Superior temporal gyrus (tissue), 1 donor: ENCODE results near the gene CWC15.
"Not testable (repeated sequence)": the region's sequence is repeated elsewhere in the genome, so short reads cannot be mapped to it uniquely, and the experiment has no call there.

Source experiments
- DNase-seq: peaks from one replicate; pipeline ENCODE4 v3.0.0-alpha.2; 2016; ENCODE audit errors: extremely low spot score

Gene CWC15

GRCh38 chr11:94954753-94955152, 18.6 kb downstream of the CWC15 start:
- DNase-seq = no peak

- DNase-seq = no peak
Observed at GRCh38 chr11:94948070-94948617, 25.2 kb downstream of the CWC15 start.

GRCh38 chr11:94946812-94947211, 26.5 kb downstream of the CWC15 start:
- DNase-seq = no peak

- DNase-seq = no peak
Observed at GRCh38 chr11:94941131-94941530, 32.2 kb downstream of the CWC15 start.

- DNase-seq = no peak
Observed at GRCh38 chr11:94939346-94939745, 34.0 kb downstream of the CWC15 start.

- DNase-seq = no peak
Observed at GRCh38 chr11:94938095-94939055, 35.0 kb downstream of the CWC15 start.

- no peak for DNase-seq
Observed at GRCh38 chr11:94934846-94935245, 38.5 kb downstream of the CWC15 start.

GRCh38 chr11:94934362-94934761, 39.0 kb downstream of the CWC15 start:
- DNase-seq = no peak

- no peak for DNase-seq
Observed at GRCh38 chr11:94933223-94934130, 39.9 kb downstream of the CWC15 start.

- no peak for DNase-seq
Observed at GRCh38 chr11:94932503-94932902, 40.9 kb downstream of the CWC15 start.

GRCh38 chr11:94932072-94932471, 41.3 kb downstream of the CWC15 start:
- not testable (repeated sequence) for DNase-seq

- DNase-seq = no peak
Observed at GRCh38 chr11:94928117-94928990, 45.0 kb downstream of the CWC15 start.

GRCh38 chr11:94926698-94927237, 46.6 kb downstream of the CWC15 start:
- no peak for DNase-seq

- DNase-seq = no peak
Observed at GRCh38 chr11:94926271-94926625, 47.1 kb downstream of the CWC15 start.

- no peak for DNase-seq
Observed at GRCh38 chr11:94925422-94926270, 47.7 kb downstream of the CWC15 start.

GRCh38 chr11:94924612-94925011, 48.7 kb downstream of the CWC15 start:
- no peak for DNase-seq

GRCh38 chr11:94924171-94924572, 49.2 kb downstream of the CWC15 start:
- DNase-seq = no peak

- no peak for DNase-seq
Observed at GRCh38 chr11:94923004-94923334, 50.4 kb downstream of the CWC15 start.

GRCh38 chr11:94922321-94923003, 50.9 kb downstream of the CWC15 start:
- DNase-seq = no peak

GRCh38 chr11:94920311-94920710, 53.0 kb downstream of the CWC15 start:
- no peak for DNase-seq
